GM11168 (cell line): ENCODE measurements around the gene NUDT6.
"Not testable (repeated sequence)": the region's sequence is repeated elsewhere in the genome, so short reads cannot be mapped to it uniquely, and the experiment has no call there.

Experiments used
- in situ Hi-C: fragments of 300-500 bp; cut with MboI; formaldehyde crosslinking; loops from one replicate; pipeline ENCODE4 v1.12.0; 2022; ENCODE audit warnings: low sequenced_read_pairs; ENCODE audit not compliant: unreplicated experiment

NUDT6 gene

DNA sequence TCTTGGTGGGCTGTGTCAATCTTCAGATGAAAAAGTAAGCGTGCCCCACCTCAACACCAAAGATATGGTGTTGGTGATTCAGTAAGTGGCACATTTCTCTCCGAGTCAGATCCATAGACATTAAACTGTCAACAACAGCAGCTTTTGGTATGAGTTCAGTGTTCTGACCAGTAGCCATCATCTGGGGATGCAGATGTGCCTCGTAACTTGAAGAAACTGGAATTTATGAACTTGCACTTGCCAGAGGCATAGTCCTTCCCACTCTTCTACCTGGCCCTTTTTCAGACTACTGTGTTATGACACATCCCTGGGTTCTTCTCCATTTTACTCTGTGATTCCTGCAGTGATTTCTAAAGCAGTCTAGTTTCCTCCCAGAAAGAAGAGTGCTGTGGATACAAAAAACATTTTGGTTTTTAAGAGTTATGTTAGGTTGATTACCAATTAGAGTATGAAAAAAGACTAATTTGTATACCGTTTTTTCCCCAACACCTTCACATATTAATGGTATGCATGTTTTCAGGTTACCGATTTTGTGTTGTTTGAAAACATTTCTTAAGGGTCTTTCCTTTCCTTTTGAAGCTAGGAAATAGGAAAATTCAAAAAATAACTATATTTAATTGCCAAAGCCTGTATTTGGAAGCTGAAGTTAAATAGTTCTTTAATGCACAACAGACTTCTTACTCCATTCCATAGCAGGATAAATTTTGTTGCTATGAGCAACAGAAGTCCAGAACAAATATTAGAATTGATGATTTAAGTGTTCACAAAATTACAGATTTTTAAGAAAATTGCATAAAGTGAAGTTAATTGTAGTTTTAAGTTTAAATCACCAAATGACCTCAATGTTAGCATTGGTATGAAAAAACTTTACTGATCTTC is 39.3 kb downstream of the NUDT6 start:
- in situ Hi-C loops: no loop called here

DNA sequence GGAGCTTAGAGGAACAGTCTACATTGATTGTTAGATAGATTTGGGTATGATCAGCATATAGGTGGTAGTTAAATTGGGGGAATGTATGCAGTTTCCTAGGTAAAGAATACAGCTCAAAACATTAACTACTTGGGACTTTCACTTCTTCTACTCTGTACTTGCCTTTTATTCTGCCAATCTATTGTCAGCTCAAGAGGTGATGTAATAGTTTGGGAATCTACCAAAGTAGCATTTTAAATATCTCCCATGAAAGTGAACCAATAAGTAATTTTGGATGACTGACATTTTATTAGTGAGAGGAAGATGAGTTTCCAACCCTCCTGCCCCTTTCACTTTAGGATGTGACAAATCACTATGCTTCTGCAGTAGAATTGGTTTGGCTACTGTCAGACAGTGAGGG is 43.4 kb downstream of the NUDT6 start:
- in situ Hi-C loops: no loop called here

DNA sequence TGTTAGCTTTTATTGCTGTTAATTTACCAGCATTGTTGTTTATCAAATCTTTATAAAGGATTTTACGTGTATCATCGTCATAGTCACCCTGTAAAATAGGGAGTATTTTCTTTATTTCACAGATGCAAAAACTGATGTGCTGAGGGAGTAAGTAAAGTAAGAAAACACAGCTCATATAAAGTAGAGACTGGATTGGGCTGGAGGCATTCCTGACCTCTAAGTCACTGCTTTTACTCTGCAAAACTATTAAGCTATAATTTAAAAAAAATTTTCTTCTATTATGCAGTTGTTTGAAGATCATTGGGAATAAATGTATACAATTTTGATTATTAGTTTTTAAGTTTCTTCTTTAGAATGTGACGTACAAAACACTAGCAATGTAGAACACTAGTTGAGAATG is 45.9 kb downstream of the NUDT6 start:
- in situ Hi-C loops: no loop called here

DNA sequence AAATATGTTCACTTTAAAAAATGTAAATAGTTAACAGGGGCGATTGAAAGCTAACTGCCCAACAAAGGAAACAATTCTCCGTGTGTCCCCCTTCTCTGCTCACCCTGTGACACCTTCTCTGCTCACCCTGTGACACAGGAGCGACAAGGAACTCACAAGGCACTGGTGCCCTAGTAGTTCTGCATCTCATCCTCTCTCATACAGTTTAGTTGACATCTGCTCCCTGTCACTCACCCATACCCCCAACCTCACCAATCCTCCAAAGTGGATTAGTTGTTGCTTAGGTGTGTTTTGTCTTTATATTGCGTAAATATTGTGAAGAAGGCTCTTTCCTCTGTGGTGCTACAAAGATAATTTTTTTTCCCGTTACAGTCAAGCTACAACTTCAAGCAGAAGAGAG is 46.4 kb downstream of the NUDT6 start:
- in situ Hi-C loops: no loop called here

DNA sequence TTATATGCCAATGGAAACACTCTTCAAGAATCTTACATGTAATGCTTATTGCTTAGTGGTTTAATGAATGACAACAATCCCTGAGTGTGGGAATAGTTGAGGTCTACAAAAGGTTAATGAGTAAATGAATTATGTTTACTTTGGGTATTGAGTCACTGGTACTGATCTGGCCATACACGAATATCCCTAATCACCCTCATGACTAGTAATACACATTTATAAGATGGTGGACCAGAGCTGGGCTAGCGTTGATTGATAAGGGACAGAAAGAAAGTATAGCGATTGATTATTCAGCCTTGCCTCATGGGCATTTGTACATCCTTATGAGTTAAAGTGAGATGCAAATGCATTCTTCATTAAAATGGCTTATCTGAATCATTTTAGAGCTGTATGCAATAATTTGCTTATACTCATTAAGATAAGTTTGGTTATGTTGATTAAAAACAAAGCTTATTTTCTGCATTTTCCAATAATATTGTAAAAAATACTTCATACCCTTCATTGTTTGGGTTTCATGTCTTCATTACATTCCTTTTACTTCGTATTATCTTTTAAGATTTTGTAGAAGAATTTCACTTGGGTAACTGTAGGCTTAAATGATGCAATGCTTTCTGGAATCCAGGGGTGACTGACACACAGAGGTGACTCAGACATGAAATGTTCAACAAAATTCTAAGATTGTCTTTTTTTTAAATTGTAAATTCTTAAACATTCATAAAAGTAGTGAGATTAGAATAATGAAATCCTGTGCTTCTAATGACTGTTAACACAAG is 48.4 kb downstream of the NUDT6 start:
- in situ Hi-C loops: no loop called here

DNA sequence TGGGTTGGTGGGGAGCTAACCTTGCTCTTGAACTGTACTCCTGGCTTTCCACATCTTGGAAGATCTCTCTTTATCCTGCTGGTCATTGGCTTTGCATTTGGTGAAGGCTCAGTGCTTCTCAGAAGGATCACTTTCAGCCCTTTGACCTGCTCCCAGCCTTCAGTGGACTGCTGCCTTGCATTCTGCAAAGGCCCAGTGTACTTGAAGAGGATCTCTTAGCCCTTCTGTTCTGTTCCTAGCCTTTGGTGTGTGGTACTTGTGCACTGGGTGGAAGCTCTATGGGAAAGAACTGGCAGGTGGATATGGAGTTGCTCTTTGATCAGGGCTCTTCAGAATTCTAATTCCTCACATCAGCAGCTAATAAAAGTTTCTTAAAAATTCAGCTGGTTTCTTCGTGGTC is 49.3 kb downstream of the NUDT6 start:
- in situ Hi-C loops: no loop called here

DNA sequence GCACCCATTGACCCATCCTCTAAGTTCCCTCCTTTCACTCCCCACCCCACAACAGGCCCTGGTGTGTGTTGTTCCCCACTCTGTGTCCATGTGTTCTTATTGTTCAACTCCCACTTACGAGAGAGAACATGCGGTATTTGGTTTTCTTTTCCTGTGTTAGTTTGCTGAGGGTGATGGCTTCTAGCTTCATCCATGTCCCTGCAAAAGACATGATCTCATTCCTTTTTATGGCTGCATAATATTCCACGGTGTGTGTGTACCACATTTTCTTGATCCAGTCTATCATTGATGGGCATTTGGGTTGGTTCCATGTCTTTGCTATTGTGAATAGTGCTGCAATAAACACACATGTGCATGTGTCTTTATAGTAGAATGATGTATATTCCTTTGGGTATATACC is 54.2 kb downstream of the NUDT6 start:
- in situ Hi-C loops: not testable (repeated sequence)

DNA sequence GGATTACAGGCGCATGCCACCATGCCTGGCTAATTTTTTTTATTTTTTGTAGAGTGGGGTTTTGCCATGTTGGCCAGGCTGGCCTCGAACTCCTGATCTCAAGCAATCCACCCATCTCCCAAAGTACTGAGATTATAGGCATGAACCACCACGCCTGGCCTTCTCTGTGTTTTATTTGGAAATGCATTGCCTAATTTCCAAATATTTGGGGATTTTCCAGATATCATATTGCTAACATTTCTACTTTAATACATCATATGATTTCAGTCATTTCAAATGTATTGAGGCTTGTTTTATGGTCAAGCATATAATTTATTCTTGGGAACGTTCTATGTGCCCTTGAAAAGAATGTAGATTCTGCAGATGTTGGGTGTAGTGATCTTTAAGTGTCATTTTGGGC is 57.0 kb downstream of the NUDT6 start:
- in situ Hi-C loops: no loop called here

DNA sequence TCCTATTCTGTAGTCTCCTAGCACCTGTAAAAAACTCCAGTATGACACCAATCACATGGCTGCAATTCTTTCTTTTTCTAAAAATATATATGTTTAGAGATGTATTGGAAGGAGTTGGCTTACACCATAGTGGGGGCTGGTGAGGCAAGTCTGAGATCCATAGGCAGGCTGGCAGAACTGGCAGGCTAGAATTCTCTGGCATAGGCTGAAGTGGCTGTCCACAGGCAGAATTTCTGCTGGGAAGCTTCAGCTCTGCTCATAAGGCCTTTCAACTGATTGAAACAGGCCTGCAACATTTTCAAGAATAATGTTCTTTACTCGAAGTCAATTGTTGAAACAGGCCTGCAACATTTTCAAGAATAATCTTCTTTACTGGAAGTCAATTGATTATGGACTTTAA is 58.8 kb downstream of the NUDT6 start:
- in situ Hi-C loops: no loop called here

DNA sequence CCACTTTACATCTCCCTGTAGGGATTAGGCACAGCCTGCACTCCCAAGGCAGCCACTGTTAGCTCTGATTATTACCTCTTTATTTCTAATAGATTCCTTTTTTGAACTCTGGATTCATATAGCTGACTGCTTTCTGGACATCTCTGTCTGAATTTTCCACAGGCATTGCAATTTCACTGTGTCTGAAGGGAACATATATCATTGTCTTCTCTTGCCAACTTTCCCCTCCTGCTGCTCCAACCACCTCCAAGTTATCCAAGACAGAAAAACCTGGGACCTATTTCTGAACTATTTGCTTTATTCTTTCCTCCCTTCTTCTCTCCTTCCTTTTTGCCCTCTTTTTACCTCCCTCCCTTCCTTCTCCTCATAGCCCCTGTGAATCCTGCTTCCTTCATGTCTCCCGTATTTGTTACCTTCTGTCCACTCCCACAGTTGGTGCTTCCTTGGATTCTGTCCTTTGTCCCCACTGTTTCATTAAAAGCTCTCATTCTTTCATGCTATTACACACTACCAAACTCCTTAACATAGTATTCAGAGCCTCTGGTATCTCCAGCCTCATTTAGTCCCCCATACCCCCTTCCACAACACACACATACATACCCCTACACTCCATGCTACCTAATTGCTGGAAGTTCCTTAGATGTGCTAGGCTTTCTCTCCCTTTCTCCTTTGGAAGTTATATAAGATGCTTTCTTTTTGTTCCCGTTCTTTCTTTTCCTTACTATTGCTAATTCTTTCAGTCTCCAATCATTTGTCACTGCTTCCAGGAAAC is 61.0 kb downstream of the NUDT6 start:
- in situ Hi-C loops: no loop called here

DNA sequence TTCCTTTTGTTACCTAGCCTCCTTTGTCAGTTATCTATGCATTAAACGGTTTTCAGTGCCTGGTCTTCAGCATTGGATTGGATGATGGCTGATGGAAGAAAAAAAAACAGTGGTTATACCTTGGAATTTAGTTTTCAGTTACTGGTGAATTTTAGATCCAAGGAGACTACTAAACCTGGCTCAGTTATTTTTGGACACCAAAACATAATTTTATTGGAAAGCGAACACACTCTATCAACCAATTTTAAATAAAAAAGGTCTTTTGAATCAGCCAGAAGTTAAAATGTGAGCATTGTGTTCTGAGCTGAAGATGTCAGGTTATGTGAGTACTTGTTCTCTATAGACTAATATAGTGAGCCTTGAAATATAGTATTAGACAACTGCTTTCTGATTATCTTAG is 63.7 kb downstream of the NUDT6 start:
- in situ Hi-C loops: no loop called here

DNA sequence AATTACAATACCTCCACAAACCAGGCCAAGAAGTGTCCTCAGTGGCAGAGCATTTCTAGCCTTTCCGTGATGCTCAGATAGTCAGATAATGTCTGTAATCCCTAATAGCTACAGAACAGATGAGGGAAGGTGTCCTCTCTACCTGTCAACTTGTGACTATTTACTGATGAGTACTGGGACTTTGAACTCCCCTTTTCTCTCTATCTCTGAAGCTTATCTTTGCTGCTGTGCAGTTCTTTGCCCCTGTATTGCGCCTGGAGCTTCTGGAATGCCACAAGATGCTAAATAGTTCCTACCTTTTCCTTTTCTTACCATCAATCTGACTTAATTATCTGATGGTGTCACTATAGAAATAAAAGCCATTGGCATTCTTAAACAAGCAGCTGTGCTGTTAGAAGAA is 65.2 kb downstream of the NUDT6 start:
- in situ Hi-C loops: no loop called here

DNA sequence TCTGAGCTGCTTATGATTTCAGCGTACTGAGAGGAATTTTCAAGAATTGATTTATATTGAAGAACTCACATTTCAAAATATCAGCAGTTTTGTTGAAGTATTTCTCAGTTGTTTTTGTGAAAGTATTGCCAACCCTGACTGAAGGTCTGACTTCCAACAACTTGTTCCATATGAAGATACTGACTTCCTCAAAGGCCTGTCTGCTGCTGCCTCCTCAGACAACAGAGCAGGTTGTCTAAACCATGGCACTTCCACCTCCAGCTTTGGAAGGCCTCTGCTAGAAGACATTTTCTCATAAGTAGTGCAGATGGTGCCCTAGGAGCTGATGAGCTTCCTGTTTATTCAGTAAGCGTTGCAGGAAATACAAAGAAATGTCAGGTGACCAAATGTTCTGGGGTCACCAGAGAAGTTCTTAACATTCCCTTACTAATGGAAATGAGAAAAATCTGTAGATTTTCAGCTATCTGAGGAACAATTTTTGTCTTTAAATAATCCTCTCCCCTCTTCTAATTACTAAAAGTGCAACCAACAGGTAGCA is 67.0 kb downstream of the NUDT6 start:
- in situ Hi-C loops: no loop called here

DNA sequence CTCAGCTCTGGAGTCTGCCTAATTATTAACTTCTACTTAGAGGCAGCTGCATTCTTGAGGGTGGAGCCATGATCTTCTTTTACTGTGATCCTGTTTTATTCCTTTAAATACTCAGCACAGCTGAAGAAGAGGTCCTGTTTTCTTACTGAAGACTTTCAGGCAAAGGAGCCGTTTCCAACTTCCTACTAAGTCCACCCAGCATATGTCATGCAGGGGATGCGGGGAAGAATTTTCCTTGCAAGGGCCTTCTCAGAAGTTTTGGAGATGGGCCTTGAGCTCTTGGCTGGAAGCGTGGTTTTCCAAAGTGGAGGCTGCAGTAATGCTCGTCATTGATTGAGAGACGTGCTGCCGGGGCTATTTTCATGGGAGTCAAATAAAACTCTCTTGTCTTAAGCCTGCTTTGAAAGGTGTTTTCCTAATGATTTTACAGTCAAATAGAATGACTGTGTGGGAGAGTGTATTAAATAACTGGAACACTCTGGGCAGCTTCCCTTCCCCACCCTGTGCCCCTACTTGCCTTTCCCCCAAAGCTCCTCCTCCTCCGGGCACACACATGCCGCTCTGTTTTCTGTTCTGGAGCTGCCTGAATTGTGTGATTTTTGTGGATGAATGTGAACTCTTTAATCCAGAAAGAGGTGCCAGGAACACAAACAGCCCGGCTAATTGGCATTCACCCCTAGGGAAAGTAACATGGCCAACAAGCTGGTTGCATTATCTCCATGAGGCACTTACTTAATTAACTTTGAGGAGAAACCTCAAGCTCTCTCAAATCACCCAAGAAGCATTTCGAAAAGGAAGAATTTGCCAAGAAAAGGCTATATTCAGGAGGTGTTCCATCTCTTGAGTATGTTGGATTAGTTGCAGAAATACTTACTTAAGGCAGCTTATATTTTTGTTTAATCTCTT is 67.7 kb downstream of the NUDT6 start:
- in situ Hi-C loops: no loop called here

DNA sequence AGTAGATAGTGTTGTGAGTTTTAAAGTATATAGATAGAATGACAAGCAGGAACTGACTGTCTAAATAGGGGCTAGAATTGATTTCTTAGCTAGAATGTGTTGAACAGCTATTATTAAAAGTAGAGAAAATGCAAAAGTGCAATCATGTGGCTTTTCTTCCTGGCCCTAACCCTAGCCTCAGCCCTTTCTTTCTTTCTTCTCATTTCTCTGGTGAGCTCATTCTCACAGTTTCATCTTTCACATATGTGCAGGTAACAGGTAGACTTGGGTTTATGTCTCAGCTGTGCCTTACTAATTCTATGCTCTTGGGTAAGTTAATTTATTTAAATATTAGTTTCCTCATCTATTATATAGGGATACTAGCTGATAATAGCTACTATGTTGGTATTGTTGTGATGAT is 70.8 kb downstream of the NUDT6 start:
- in situ Hi-C loops: no loop called here

DNA sequence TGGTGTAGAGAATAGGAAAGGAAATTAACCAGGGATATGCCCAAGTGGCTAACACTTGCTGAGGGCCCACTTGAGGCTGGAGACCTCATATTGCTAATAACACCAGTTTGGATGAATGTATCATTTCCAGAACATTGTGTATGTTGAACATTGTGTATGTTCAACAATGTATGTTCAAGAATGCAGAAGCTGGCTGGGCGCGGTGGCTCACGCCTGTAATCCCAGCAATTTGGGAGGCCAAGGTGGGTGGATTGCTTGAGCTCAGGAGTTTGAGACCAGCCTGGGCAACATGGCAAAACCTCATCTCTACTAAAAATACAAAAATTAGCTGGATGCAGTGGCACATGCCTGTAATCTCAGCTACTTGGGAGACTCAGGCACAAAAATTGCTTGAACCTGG is 72.6 kb downstream of the NUDT6 start:
- in situ Hi-C loops: not testable (repeated sequence)

DNA sequence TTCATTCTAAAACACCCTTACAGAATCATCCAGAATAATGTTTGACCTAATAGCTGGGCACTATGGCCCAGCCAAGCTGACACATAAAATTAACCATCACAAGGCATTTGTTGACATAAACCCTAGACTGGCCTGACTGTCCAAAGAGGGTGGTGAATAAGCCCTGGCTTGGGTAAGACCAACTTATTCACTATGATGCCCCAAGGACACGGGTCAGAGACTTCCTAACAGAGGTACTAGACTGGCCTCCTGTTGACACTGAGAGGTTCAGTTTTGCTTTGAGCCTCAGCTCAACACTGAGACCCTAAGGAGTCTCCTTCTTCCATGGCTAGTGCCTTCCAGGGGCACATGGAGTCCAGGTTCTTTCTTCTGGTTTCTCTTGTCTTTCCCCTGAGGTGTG is 74.5 kb downstream of the NUDT6 start:
- in situ Hi-C loops: no loop called here

DNA sequence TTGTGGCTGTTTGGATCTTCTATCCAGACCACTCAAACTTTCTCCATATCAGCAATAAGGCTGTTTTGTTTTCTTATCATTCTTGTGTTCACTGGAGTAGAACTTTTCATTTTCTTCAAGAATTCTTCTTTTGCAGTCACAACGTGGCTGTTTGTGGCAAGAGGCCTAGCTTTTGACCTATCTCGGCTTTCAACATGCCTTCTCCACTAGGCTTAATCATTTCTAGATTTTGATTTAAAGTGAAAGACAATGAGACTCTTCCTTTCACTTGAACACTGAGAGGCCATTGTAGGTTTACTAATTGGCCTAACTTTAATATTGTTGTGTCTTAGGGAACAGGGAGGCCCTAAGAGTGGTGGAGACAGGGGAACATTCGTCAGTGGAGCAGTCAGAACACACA is 76.6 kb downstream of the NUDT6 start:
- in situ Hi-C loops: no loop called here

DNA sequence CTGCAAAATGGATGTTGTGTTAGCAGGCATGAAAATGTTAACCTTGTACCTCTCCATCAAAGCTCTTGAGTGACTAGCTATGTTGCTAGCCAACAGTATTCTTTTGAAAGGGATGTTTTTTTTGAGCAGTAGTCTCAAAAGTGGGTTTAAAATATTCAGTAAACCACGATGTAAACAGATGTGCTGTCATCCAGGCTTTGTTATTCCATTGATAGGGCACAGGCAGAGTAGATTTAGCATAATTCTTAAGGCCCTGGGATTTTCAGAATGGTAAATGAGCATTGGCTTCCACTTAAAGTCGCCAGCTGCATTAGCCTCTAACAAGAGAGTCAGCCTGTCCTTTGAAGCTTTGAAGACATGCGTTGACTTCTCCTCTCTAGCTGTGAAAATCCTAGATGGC is 77.3 kb downstream of the NUDT6 start:
- in situ Hi-C loops: no loop called here

DNA sequence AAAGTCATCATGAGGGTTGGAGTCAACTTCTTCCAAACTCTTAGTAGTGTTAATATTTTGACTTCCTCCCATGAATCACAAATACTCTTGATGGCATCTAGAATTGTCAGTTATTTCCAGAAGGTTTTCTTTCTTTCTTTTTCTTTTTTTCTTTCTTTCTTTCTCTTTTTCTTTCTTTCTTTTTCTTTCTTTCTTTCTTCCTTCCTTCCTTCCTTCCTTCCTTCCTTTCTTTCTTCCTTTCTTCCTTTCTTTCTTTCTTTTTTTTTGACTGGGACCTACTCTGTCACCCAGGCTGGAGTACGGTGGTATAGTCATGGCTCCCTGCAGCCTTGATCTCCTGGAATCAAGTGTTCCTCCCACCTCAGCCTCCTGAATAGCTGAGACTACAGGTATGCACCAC is 78.0 kb downstream of the NUDT6 start:
- in situ Hi-C loops: not testable (repeated sequence)
